GM18517 (cell line): Measurements from ENCODE around the gene CPD.
"Not testable (repeated sequence)": the region's sequence is repeated elsewhere in the genome, so short reads cannot be mapped to it uniquely, and the experiment has no call there.

Experiments
- ATAC-seq: cut with Tn5 transposase; IDR thresholded peaks from one replicate; pipeline ENCODE4 v1.9.1; 2021; ENCODE audit warnings: mild to moderate bottlenecking, moderate library complexity; ENCODE audit not compliant: unreplicated experiment

CPD gene

DNA sequence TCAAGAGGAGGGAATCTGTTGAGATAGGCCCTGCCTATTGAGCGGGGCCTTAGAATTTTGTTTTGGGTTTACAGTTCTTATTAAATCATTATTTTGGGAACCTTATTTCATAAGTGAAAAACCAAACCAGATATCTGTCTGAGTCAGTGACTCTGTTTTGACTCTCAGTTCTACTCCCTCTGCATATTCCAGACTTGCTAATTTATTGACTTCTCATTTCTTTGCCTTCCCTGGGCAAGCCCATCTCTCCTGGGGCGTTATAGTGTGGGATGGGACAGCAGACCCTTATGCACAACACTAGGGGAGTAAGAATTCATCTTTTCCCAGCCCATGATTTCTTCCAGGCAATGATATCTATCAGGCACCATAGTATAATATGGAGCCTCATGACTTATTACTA lies 45.7 kb downstream of the CPD start:
- no peak for ATAC-seq

DNA sequence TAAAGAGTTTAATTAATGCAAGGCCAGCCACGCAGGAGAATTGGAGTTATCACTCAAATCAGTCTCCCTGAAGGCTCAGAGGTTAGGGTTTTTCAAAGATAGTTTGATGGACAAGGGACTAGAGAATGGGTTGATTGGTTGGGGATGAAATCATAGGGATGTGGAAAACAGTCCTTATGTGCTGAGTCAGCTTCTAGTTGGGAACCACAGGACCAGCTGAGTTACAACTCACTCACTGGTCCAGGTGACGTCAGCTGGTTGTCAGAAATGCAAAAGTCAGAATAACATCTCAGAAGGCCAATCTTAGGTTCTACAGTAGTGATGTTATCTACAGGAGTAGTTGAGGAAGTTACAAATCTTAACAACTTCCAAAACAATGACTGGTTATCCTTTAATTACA lies 47.6 kb downstream of the CPD start:
- no peak for ATAC-seq

DNA sequence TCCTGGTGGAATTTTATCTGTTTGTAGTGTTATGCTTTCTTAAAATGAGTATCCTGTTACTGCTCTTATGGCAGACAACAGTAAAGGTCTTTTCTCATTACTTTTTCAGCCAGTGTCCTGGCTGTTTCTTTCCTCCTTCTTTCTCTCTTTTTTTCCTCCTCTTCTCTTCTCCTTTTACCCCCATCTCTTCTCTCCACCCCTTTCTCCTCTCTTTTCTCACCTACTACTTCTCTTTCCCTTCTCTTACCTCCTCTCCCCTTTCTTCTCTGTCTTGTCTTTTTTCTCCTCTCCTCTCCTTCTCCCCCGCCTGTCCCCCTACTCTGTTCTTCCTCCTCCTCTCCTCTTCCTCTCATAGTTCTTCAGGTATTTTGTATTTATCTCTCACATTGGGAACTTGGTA lies 48.9 kb downstream of the CPD start:
- no peak for ATAC-seq

GRCh38 chr17:30429155-30429554 lies 50.4 kb downstream of the CPD start:
- ATAC-seq, result no peak

DNA sequence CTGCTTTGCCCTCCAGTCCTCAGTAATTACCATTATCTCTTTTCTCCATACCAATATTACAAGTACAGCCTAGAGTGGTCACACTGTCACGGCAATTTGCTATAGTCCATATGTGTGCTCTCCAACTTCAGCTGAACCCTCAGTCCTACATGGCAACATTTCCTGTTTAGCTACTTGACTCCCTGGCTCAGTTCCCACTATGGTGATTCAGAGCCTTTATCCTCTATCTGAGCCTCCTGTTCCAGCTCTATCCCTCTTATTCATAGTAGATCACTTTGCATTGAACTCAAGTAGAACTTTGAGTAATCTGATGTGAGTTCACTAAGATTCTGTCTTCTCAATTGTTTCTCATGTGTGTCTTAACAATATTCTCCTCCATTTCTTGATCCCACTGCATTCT lies 54.8 kb downstream of the CPD start:
- no peak for ATAC-seq

DNA sequence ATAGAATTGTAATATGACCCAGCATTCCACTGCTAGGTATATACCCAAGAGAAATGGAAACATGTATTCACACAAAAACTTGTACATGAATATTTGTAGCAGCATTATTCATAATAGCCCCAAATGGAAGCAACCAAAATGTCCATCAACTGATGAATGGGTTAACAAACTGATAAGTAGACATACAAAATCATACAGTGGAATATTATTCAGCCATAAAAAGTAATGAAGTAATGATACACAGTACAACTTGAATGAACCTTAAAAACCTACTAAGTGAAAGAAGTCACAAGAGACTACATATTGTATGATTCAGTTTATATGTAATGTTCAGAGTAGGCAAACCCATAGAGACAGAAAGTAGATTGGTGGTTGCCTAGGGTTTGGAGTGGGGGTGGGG lies 58.0 kb downstream of the CPD start:
- no peak for ATAC-seq

DNA sequence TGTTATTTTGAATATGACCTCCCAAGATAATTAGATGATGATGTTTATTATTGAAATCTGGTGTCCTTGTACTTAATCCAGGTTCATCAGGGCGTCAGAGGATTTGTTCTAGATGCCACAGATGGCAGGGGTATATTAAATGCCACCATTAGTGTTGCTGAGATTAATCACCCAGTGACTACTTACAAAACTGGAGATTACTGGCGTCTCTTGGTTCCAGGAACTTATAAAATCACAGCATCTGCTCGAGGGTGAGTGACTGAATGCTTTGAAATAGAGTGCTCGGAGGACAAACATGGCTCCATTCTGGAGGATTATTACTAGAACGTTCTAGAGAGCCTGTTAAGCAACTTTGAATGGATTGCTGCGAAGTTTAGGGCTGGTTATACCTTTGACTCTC lies 65.0 kb downstream of the CPD start:
- ATAC-seq, result no peak

GRCh38 chr17:30446640-30447039 lies 67.9 kb downstream of the CPD start:
- not testable (repeated sequence) for ATAC-seq

GRCh38 chr17:30449480-30449879 lies 70.8 kb downstream of the CPD start:
- no peak for ATAC-seq

DNA sequence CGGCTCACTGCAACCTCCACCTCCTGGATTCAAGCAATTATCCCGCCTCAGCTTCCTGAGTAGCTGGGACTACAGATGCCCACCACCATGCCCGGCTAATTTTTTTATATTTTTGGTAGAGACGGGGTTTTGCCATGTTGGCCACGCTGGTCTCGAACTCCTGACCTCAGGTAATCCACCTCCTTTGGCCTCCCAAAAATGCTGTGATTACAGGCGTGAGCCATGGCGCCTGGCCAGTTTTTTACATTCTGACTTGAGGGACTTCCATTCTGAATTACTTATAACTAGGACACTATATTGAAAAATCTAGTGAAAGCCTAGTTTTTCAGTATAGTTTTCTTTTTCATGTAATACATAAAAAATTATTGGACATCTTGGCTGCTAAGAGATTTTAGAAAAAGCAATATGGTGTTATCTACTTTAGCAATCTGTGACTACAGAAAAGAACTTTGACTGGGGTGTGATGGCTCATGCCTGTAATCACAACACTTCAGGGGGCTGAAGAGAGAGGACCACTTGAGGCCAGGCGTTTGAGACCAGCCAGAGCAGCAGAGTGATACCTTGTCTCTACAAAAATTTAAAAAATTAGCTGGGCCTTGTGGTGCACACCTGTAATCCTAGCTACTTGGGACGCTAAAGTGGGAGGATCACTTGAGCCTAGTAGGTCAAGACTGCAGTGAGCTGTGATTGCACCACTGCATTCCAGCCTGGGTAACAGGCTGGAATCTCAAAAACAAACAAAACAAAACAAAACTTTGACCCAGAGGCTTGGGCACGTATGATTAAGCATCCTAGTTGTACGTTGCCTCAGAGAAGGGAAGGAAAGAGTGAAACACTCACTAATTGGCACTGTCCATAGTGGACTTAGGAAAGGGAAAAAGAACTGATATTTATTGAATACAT lies 71.6 kb downstream of the CPD start:
- ATAC-seq, result no peak

DNA sequence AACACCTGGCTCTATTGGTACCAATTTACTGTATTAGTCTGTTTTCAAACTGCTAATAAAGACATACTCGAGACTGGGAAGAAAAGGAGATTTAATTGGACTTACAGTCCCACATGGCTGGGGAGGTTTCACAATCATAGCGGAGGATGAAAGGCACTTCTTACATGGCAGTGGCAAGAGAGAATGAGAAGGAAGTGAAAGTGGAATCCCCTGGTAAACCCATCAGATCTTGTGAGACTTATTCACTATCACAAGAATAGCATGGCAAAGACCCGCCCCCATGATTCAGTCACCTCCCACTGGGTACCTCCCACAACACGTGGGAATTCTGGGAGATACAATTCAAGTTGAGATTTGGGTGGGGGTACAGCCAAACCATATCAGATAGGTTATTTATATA lies 75.9 kb downstream of the CPD start:
- ATAC-seq, result no peak

DNA sequence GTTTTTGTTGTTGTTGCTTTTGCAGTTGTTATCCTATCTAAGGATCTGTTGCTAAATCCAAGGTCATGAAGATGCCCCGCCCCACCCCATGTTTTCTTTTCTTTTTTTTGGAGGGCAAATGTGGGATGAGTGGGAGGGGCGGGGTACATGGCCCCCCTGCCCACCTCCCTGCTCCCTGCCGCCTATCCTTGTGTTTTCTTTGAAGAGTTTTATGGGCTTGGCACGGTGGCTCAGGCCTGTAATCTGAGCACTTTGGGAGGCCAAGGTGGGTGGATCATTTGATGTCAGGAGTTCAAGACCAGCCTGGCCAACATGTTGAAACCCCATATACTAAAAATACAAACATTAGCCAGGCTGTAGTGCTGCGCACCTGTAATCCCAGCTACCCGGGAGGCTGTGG lies 79.6 kb downstream of the CPD start:
- no peak for ATAC-seq

GRCh38 chr17:30458797-30459413 lies 80.2 kb downstream of the CPD start:
- not testable (repeated sequence) for ATAC-seq

- no peak for ATAC-seq
Measured at GRCh38 chr17:30468465-30468864, 89.7 kb downstream of the CPD start.

DNA sequence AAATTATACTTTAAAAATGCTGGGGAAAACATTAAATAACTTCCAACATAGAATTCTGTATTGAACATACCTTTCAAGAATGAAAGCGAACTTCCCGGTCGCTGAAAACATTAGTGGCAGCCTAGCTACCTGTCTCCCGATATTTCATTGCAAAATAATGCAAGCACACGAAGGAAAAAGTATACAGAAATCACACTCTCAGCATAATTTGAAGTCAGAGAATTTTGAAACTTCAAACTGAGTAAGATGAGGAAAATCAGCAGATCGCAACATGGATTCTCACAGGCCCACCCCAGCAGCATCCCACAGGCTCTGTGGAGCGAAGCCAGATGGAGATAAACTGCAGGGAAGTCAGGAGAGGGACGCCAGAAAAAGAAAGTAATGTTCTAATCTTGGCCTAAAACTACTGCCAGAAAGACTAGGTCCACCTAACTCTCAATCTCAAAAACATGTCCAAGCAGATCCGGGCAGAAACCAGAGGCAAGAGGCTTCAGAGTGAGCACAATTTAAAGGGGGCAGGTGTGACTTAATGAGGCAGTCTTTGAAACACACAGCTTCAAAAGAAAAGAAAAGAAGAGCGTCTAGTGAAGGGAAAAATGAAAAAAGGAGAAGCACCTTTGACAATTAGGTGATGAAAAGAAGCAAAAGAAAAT lies 93.6 kb downstream of the CPD start:
- no peak for ATAC-seq

- ATAC-seq, result no peak
Measured at GRCh38 chr17:30475206-30475605, 96.5 kb downstream of the CPD start.

GRCh38 chr17:30476726-30477082 lies 98.0 kb downstream of the CPD start:
- ATAC-seq, result no peak

DNA sequence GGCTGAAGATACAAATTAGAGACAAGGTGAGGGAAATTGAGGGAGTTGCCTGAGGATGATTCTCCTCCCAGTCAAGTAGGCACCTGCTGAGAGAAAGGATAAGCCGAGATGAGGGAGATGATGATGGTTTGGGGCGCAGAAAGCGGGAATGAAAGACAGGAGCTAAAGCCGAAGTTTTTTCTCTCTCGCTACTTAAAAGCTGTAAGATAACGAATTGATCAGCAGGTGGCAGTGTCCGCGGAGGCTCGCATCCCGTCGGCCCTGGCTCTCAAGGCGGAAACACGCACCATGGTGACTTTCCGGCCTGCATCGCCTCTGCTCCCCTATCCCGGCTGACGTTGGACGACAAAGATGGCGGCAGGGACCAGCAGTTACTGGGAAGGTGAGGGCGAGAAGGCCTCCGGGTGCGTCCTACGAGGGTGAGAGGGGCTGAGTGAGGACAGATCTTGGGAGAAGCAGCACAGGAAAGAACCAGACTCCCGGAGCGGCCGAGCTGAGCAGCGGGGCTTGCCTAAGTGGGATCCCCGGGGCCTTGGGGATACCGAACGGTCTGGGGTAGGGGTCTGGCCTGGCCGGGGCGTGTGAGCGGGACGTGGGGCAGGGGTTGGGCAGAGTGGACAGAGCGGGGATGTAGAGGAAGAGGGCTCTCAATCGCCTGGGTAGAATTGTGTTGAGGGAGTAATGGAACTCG lies 98.5 kb downstream of the CPD start, which contains the start of gene GOSR1:
TSS of gene GOSR1 (plus strand) at position 326 of the 691 bp plus-strand sequence. CDS start at position 352, 26 bp downstream.
- peak; percentile 91 for ATAC-seq

GRCh38 chr17:30477774-30478115 lies 99.0 kb downstream of the CPD start:
- no peak for ATAC-seq

GRCh38 chr17:30482555-30482954 lies 103.8 kb downstream of the CPD start:
- ATAC-seq, result no peak

DNA sequence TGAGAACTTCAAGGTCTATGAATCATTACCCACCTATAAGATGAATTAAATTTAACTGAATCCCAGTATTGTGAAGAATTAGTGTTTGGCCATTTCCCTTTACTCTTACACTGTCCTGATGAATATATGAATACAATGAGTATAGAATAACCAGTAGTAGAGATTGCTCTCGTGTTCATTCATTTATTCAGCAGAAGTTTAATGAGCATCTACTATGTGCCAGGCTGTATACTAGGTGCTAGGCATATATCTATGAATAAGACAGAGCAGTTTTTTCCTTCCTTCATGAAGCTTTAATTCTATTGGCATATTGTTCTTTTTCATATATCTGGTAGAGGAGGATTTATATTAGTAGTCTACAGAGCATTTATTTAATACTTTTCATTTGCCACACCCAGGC lies 104.4 kb downstream of the CPD start:
- ATAC-seq, result no peak
